Stimulated activated CD4-positive, alpha-beta T cell treated with anti-CD3 and anti-CD28 coated beads, Interleukin-15, amount 100 ng/mL, for 24 hours (primary cell): ENCODE data around the gene MACROD1.
A peak's percentile ranks its signal among the peaks of the same experiment; 100 is the strongest.

Experiments
- DNase-seq: peaks from one replicate; pipeline ENCODE4 v3.0.0-alpha.2; 2020

Gene MACROD1

DNA sequence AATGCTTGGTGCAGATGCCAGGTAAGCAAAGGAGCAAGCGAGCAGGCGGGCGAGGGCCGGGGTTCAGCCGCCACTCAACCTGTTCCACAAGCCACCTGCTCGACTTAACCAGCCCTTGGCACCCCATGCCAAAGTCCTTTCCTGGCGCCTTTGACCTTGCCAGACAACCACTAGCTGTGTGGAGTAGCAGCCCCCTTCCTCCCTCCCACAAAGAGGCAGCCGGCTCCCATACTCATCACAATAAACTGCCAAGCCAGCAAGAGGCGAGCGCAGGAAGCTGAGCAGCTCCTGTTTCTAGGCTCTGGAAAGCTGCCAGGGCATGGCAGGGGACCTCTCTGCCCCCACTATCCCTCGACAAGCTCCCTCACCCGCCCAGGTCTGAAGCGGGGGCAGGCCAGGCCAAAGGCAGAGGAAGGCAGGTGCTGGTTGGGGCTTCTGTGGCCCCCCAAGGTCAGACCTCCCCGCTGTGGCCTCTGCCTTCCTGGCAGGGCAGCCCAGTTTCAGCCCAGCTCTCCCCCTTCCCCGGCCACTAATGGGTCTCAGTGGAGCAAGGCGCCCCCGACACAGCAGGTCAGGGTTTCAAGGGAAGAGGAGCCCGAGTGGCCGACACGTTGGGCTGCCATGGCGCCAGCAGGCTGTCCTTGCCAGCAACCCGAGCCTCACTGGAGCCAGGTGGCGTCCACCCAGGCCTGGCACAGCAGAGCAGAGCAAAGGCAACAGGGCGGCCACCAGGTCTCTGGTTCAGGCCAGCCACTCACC is 15.3 kb downstream of the MACROD1 start:
- no peak for DNase-seq

DNA sequence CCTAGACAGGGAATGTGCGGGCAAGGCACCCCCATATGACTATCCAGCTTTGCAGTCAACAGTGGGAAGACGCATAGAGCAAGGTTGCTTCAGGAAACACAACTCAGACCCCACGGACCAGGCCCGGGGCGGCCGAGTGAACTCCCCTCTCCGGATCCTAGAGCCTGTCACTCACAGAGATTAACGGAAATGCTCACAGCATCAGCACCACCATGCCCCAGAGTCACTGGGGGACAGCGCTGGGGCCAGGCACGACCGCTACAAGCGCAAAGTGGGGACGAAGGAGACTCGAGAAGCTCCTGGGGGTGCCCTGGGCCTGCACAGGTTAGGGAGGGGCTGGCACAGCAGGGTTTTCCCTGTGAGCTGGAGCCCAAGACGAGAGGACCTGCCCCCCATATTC is 15.9 kb downstream of the MACROD1 start:
- DNase-seq = no peak

DNA sequence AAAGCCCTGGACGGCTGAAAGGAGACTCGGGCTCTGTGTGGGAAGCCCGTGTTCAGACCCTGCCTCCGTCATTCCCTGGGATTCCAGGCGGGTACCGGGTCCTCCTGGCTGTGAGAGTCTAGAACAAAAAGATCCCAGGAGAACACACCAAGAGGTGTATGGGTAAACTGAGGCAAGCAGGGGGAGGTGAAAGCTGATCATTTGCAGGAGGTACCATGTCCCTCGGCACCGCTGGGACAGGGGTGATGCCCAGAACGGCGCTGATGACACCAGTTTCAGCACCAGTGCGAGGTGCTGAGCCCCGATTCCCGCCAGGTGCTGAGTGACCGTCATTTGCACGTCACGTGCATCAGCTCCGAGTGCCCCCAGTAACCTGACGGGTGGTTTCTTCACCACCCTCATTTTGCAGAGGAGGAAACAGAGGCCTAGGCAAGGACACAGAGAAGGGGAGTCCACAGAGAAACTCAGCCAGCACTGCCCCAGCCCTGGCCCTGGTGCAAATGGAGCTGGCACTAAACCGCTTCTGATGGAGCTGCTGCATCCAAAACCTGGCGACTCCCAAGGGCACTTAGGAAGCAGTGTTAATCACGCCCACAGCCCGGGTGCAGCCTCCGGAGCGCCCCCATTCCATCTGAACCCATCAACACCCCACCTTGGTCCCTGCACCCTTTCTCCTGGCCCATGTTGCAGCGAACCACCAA is 16.8 kb downstream of the MACROD1 start:
- DNase-seq = no peak

DNA sequence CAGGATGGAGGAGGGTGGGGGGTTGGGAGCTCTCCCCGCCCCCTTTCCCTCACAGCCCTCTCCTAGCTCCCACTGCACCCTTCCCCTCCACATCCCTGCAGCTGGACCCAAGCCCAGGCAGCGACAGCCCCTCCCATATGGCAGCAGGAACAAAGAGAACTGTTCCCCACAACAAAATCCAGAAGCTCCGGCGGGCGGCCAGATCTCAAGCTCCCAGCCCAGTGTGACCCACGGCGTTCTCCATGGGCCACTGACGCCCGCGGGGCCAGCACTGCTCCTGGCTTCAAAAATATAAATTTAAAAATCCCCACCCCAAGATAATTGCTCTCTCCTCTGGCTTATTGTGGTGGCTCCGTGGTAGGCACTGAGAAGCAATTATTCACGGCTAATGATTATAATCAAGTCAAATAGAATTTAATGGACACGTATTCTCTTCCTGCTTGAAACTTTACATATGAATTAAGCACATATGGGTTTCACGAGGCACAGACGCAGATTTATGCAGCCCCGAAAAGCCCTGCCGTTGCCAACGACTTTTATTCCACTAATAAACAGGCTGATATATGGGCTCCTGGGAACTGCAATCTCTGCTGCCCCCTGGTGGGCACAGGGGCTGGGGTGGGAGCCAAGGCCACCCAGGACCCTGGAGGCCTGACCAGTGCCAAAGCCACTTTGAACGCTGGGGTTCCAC is 17.5 kb downstream of the MACROD1 start:
- peak; percentile 79 for DNase-seq

DNA sequence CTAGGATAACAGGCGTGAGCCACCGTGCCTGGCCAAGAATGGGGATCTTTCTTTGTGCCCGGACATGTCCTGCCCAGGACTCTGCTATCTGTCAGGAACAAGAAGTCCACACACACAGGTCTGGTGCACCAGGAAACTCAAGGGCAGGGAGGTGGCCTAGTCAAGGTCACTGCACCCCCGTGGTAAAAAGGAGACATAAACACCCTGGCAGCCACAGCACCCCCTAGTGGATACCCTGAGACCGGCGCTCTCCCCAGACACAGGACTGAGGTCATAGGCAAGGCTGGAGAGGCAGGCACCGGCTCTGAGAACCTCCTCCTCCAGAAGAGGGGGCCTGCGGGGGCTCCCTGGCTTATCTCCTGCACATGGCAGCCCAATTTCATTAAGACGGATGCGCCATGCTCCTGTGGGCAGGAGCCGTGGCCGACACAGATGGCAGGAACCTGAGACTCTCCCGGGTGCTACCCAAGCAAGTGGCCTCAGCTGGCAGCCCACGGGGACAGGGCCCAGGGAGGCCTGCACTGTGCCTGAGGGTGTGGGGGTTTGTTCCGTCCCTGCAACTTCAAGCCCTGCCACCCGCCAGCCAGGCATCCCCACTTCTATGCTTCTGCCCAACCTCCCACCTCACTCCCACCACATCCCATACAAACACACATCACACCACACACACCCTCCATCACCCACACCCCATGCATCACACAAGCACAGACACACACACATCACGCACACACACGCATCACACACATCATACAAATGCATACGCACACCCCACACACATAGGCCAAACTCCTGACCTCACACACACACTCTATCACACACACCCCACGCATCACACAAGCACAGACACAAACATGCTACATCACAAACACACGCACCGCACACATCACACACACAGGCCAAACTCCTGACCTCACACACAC is 19.6 kb downstream of the MACROD1 start:
- DNase-seq = peak; percentile 72

DNA sequence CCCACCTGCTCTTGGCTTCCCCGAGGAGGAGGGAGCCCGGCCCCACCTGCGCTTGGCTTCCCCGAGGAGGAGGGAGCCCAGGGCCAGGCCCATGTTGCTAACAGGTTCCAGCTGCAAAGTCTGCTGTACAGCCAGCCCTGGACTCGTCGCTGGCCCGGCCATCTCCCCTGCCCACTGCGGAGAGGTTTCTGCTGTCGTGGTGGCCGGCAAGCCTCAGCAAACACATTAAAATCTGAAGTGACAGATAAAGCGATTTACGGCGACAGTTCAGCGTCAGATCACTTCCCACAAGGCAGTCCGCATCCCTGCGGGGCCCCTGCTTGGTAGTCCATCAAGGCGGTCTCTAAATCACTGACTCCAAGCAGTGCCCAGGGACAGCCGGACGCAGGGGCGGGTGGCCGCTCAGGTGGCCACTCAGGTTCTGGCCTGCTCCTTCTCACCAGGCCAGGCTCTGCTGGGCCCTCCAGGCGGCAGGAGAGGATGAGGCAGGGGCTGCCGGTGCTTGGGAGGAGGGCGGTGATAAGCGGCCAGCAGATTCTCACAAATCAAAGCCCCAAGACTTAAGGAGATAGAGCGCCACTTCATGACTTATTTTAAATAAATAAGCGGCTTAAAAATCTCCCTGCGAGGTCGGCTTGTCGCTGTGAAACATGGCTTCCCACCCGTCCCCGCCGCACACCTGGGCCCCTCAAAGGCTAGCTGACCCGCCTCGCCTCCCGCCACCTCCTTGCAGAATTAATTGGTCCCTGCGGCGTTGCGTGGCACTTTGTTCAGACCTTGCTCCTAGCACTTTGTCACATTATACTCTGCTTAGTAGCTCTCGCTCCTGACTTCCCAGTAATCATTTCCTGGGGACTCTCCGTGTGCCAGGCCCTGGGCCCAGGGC is 21.1 kb downstream of the MACROD1 start:
- DNase-seq = no peak

DNA sequence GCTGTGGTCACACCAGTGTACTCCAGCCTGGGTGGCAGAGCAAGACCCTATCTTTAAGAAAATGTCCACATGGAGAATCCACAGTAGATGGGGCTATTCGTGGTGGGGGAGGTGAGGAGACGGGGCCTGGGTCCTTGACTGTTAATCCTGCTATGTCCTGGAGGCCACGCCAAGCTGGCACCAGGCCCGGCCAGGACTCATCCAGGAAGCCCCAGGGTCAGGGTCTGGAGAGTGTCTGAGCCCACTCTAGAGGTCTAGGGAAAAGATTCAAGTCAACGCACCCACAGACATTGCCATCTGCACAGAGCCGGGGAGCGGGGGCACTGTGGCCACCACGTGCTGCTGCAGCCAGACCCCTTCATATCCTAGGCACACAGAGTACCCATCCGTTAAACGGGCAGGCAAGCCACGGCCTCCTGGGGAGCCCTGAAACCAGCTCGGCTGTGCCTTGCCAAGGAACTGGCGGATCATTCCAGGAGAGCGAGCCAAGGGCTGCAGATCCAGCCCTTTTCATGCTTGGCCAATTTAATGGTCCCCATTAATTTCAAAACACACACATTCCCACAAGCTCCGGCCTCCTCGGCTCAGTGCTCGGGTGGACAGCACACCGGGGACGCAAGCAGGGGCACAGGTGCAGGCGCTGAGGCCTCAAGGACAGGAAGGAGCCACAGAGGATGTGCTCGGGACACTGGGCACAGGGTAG is 24.7 kb downstream of the MACROD1 start:
- DNase-seq = no peak

DNA sequence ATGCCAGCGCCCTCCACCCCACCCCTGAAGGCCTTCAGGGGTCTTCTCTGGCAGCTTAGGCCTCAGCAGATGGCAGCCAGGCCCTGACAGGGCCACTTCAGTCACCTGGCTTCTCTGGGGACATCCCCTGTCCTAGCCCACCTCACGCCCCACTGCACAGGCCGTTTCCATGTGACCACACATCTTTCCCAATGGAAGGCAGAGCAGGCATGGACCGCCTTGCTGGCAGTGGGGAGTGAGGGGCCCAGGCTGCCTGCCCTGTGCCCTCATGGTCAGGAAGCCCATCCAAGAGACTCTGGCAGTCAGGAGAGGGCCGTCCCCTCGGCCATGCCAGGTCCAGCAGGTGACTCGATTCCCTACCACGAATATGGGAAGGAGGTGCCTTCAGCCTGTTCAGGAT is 25.8 kb downstream of the MACROD1 start:
- no peak for DNase-seq

DNA sequence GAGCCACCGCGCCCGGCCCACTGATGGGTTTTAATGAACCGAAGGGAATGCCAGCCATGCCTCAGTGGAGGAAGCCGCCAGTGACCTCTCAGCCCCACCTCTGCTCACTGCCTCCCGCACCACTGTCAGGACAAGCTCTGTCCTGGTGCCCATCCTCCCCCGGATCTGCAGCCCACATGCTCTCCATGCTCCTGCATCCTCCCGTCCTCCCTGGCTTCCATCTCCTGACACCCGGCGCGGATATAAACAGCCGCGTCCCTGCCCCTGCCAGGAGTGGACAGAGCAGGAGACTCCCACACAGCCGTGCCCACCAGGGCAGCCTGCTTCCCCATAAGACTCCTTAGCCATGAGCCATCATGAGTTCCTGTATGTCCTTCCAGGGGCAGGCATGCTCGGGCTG is 26.9 kb downstream of the MACROD1 start:
- no peak for DNase-seq

DNA sequence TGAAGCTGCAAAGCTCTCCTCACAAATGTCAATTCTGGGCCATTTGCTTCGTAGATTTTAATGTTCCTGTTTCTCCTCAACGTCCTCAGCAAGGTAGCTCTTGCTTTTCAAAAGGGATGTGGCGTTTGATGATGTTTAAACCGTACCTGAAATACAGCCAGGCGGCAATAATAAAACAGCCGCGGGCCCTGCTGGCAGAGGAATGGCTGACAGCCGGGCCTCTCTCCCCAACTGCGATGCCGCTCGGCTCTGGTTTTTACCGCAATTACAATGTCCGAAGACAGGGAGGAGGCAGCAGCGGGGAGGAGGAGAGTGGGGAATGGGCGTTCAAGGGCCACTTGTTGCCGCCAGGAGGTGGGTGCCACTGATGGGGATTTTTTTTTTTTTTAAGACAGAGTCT is 27.5 kb downstream of the MACROD1 start:
- DNase-seq = no peak

DNA sequence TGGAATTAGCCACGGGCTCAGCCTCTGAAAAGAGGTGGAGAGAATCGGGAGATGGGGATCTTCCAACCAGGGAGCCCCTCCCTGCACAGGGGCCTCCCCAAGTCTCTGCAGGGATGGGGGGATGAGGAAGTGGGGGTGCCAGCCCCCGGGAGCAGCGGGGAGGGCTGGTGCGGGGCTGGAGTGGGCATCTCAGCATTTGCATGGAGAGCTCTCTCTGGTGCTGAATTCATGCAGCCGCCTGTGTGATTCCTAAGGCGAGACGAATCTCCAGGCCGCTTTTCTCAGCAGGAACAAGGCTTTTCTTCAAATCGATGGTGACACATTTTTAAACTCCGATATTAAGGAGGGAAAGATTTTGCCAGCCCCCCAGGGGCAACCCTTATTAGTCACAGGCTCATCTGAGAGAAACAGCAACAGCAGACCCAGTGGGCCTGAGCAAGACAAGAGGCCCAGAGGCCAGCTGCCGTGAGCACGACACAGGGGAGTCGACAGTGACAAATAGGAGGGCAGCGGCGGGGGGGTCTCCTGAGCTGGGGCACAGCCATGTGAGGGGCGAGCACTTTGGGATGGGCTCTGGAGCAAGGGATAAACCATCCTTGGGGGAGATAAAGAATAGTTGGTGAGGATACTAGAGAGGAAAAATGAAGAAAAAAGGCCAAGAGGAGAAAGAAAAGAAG is 29.0 kb downstream of the MACROD1 start:
- no peak for DNase-seq

DNA sequence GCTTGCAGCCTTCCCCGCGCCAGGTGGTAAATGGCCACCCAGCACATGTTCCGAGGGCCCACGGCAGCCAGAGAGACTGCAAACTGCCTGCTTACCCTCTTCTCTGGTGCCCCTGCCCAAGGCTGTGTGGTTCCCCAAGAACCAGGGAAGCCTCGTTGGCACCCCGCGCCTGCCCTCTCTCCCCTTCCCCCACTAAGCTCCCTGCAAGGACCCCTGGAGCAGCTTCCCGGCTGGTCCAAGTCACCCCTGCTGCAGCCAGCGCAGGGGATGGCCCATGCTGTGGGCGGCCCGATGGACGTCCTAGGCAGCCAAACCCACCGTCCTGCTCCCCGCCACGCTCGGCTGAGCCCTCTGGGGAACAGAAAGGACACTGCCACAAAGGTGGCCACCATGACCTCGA is 30.2 kb downstream of the MACROD1 start:
- no peak for DNase-seq

DNA sequence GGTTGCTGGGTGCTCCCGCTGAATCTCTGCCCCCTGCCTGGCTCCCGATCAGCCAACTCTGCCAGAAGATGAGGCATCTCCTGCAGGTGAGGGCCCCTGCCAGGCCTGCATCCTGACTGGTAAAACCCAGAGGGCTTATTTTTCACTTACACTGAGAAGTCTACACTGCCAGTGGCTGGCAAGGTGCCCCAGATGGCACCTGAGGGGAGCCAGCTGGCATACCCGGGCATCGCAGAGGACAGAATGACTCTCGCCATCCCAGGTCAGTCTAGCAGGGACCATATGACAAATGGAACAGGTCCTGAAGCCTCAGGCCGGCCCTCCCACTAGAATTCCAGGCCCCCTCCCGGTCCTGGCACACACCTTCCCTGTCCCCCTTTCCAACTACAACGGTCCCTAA is 30.9 kb downstream of the MACROD1 start:
- no peak for DNase-seq

DNA sequence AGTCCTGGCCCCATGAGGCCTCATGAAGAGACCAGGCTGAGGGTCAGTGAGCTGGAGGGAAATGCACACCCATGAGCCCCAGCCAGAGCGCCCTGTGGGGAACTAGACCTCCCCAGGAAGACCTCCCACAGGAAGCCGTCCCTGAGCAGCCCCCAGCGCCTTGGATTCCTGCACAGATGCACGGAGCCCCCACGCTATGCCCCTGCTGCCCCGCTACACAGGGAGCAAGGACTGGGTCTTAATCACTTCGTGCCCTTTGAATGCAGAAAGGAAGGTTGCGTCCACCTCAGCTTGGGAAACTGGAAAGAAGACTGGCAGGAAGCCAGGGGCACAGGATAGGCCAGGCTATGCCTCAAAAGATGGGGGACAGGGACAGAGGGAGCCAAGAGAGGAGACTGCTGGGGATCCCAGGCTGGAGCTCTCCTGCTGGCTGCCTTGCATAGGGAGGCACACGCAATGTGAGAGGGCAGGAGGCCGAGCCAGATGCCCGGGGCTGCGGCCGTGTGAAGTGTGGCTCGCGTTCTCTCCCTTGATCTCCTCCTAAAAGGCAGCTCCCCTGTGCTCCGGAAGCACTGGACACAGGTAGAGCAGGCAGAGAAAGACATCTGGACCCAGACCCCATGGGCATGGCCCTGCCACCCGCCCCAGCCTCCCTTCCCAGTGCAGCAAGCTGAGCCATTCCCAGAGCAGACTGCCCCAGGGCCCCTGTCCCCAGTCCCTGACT is 32.8 kb downstream of the MACROD1 start:
- DNase-seq = no peak

DNA sequence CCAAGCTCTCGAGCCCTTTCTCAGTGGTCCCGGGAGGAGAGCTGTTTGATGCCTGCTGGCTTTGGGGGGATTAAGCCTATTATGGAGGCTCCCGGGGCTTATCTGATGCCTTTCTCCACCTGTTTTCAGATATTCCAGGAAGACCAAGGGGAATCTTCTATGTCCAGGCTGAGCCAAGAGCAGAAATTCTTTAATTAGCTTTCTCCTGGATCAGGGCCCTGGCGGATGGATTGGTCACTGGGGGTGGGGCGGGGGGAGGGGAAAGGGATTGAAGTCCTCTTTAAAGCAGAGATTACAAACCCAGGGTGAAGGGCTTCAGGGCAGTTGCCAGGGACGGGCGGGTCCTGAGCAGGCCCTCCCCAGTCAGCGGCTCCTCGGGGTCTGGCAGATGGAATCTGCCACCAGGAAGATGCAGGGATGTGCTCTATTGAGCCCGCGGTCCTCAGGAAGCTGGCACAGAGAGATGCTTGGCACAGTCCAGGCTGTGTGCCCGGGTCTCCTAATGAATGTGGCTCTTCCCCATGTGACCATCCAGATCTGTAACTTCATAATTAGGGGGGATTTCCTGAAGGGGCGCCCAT is 33.6 kb downstream of the MACROD1 start:
- no peak for DNase-seq

DNA sequence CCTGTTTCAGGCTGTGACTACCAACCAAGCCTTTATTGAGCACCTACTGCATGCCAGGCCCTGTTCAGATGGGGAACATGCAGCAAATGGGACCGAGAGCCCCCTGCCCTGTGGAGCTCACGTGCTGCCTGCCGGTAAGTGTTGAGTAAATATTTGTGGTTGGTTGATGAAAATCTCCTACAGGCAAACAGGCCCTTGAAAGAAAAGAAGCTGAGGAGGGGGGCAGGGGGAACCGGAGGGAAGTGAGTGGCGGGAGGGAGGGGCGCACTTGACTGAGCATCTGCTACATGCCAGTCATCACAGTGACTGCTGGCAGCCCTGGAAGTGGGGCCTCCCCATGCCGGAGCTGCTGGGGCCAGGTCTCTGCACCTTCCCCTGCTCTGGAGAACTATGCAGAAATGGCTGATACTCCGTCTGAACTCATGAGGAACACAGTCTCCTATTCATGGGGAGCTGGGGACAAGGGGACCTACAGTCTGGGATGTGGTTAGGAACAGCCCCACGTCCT is 34.2 kb downstream of the MACROD1 start:
- DNase-seq = no peak

DNA sequence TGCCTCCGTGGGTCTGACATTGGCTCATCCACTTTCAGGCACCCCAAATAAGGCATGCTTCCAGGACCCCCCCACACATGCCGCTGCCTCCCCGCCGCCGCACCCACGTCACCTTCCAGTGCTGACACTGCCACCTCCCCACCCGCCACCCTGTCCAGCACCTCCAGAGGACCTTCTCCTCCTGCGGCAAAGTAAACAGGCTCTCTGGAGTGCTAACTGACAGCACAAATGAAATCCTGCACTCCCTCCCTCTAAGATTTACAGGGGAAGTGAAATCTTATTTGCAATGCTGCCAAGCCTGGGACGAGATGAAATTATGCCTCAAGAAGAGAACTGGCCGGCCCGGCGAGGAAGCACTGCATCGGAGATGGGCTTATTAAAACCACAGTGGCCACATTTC is 35.3 kb downstream of the MACROD1 start:
- no peak for DNase-seq

DNA sequence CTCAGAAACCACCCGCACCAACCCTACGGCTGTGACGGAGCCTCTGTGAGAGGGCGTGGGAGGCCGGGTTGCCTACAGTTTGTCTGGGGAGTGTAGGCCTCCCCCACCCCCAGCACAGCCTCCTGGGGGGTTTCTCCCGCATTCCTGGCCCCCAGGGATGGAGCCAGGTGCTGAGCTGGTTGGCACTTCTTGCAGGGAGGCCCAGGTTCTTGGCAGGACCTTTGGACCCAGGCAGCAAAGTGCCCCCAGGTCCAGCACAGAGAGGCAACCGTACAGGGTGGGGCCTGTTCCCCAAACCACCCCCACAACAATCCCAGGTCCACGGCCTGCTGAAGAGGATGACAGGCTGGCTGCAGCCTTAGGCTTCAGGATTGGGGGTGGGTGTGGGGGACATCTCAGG is 36.5 kb downstream of the MACROD1 start:
- DNase-seq = no peak

DNA sequence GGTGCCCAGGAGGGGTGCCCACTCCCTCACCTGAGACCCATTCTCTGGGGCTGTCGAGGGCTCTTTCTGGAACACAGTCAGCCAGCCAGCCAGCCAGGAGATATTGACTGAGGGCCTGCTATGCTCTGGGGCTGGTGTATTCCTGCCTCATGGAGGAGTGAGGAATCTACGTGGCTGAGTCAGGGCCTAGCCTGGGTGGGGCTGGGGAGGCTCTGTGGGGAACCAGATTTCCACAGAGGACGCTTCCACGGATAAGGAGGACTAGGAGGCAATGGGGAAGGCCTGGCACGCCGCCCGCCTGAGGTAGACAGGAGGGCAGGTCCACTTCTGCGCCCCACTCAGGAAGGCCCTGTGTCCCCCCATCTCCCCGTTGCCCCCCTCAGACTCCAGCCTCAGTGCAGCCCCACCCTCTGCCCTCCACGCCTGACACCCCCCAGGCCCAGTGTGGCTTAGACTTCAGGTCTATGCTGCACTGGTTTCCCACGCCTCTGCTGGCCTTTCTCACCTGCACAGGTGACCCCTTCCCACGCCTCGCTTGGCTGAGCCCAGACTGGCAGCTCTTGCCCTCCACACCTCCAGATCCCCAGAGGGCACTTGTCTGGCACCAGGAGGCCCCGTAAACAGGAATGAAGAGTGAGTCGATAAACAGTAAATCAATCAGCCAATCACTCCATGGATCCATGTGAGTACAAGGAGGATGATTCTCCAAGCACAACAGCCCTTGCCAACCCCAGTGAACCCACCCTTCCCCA is 37.5 kb downstream of the MACROD1 start:
- no peak for DNase-seq
